Cardiac fibroblast (primary cell): ENCODE results near the gene CSRNP3.

Experiments
- DNase-seq, 2 donors: peaks; one replicate each; pipeline versions ENCODE4 v3.0.0 to v3.0.0-alpha.2; 2010; ENCODE audit warnings: low read depth in 2 of 2
- H3K4me3 ChIP-seq, 2 donors: replicated peaks in 1 of 2; 1 replicate in 1 of 2; 2 replicates in 1 of 2; pipeline ENCODE4 v1.5.1; 2011; ENCODE audit warnings: low read depth in 2 of 2, low read length in 2 of 2, mild to moderate bottlenecking in 2 of 2, moderate library complexity in 1 of 2
- CTCF ChIP-seq: IDR thresholded peaks from one replicate; pipeline ENCODE4 v1.5.1; 2011; ENCODE audit warnings: low read depth, mild to moderate bottlenecking, low read length, inconsistent platforms

Gene CSRNP3

GRCh38 chr2:165640247-165640929 is 170.9 kb downstream of the CSRNP3 start:
- TF ChIP-seq CTCF: no peak
- H3K4me3 ChIP-seq: no peak overlapping the region

GRCh38 chr2:165645930-165646831 is 176.7 kb downstream of the CSRNP3 start:
- DNase-seq: peak in 1 of 2 donors; percentile 31
- no peak for TF ChIP-seq CTCF
- H3K4me3 ChIP-seq: no peak overlapping the region

More at GRCh38 chr2:165640247-165640929, 170.9 kb downstream of the CSRNP3 start:
- DNase-seq: no peak

- no peak for TF ChIP-seq CTCF
- DNase-seq: no peak
- no peak overlapping the region for H3K4me3 ChIP-seq
Observed at GRCh38 chr2:165647409-165647808, 177.9 kb downstream of the CSRNP3 start.

- no peak for TF ChIP-seq CTCF
- no peak overlapping the region for H3K4me3 ChIP-seq
- no peak for DNase-seq
Observed at GRCh38 chr2:165648801-165649200, 179.3 kb downstream of the CSRNP3 start.

- no peak for TF ChIP-seq CTCF
- H3K4me3 ChIP-seq: no peak overlapping the region
- no peak for DNase-seq
Observed at GRCh38 chr2:165651233-165651632, 181.7 kb downstream of the CSRNP3 start.

- TF ChIP-seq CTCF: no peak
- no peak overlapping the region for H3K4me3 ChIP-seq
- DNase-seq: no peak
Observed at GRCh38 chr2:165655661-165656060, 186.2 kb downstream of the CSRNP3 start.
